Measurements from ENCODE around the gene NPW.

NPW gene

GRCh38 chr16:2026461-2027023 lies 7.0 kb downstream of the NPW start, which contains the start of gene NHERF2:
Gene NHERF2, plus strand, starts transcription at chr16:2026902. Its CDS starts 104 bp downstream, at chr16:2027006.
- peaks cover 12% of the 10 kb centered on the region for H3K27me3 ChIP-seq (replicated peaks; ENCODE audit: control insufficient read depth, insufficient read depth, low read length)
- no peak for TF ChIP-seq CTCF (IDR thresholded peaks at IDR 0.05; ENCODE audit: insufficient read depth, low read length, poor library complexity, severe bottlenecking)
- no peaks in the 10 kb centered on the region for H3K36me3 ChIP-seq (ENCODE audit: control insufficient read depth, insufficient read depth, low read length)
- H3K4me3 ChIP-seq (replicated peaks; ENCODE audit: low read depth, low read length): peak within 1 kb of the TSS; percentile 34
- DNase-seq (ENCODE audit: extremely low read depth, insufficient read length): peak; percentile 15

DNA sequence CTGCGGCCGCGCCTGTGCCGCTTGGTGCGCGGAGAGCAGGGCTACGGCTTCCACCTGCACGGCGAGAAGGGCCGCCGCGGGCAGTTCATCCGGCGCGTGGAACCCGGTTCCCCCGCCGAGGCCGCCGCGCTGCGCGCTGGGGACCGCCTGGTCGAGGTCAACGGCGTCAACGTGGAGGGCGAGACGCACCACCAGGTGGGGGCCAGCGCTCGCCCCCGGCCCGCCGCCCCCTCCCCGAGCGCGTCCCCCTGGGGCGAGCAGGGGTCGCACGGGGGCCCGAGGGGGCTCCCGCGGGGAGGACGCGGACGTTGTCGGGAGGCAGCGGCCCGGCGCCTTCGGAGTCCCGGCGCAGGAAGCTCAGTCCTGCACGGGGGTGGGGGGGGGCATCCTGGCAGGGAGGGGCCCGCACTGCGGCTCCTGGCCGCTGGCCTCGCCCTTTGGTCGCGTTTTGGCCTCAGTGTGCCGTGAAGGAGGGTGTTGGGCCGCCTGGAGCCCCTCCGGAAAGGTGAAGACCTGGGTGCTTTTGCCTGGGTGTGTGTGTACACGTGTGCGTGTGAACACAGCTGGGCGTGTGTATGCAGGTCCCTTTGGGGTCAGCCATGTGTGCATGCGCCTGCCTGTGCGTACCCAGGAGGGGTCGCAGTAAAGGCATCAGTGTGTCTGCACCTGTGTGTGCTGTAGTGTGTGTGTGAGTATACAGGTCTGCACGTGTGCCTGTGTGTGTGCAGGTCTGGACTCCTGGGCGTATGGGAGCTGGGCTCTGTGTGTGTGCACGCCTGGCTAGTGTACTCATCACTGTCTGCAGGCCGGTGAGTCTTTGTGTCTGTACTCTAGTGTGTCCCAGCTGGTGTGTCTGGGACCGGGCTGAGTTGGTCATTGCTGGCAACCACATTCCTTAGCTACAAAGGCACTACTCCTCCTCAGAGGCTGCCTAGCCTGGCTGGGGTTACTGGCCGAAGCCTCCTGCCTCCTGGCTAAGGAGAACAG lies 7.7 kb downstream of the NPW start:
- TF ChIP-seq CTCF (IDR thresholded peaks at IDR 0.05; ENCODE audit: insufficient read depth, low read length, poor library complexity, severe bottlenecking): no peak
- peak overlapping the region; percentile 34 for H3K4me3 ChIP-seq (replicated peaks; ENCODE audit: low read depth, low read length)
- peak; percentile 23 for DNase-seq (ENCODE audit: extremely low read depth, insufficient read length)

GRCh38 chr16:2028146-2028545 lies 8.6 kb downstream of the NPW start:
- no peak for DNase-seq (ENCODE audit: extremely low read depth, insufficient read length)
- H3K27me3 ChIP-seq (replicated peaks; ENCODE audit: control insufficient read depth, insufficient read depth, low read length): peaks cover 12% of the 10 kb centered on the region
- H3K36me3 ChIP-seq (ENCODE audit: control insufficient read depth, insufficient read depth, low read length): no peaks in the 10 kb centered on the region
- no peak for TF ChIP-seq CTCF (IDR thresholded peaks at IDR 0.05; ENCODE audit: insufficient read depth, low read length, poor library complexity, severe bottlenecking)
- H3K4me3 ChIP-seq (replicated peaks; ENCODE audit: low read depth, low read length): no peak overlapping the region

More for the DNA sequence above, 7.7 kb downstream of the NPW start:
- Histone ChIP-seq H3K36me3 (ENCODE audit: control insufficient read depth, insufficient read depth, low read length) (no peaks in the 10 kb centered on the region), H3K27me3 (replicated peaks; ENCODE audit: control insufficient read depth, insufficient read depth, low read length) (peaks cover 12% of the 10 kb centered on the region)

DNA sequence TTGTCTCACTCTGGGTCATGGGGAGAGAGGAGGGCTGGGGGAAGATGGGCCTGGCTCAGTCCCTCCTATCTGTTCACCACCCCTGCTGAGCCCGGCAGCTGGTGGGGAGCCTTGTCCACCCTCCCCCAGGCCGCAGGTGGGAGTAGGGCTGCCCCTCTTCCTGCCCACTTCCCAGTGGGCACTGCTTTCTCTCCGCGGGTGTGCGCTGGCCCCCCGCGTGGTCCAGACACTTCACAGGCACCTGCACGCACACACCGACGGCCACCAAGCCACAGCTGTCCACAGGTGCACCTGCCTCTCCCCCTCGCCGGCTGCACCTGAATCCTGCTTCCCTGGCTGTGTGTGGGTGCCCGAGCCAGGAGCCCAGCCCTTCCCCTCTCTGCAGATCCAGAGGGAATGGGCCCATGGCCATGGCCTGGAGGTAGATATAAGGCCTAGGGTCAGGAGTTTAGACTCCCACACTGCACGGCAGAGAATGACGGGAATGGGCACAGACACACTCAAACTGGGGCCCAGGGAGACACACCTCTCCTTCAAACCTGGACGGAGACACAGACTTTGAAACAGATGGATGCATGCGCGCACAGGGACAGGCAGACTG lies 9.1 kb downstream of the NPW start:
- DNase-seq (ENCODE audit: extremely low read depth, insufficient read length): no peak
- H3K27me3 ChIP-seq (replicated peaks; ENCODE audit: control insufficient read depth, insufficient read depth, low read length): peaks cover 12% of the 10 kb centered on the region
- no peak overlapping the region for H3K4me3 ChIP-seq (replicated peaks; ENCODE audit: low read depth, low read length)
- H3K36me3 ChIP-seq (ENCODE audit: control insufficient read depth, insufficient read depth, low read length): no peaks in the 10 kb centered on the region
- no peak for TF ChIP-seq CTCF (IDR thresholded peaks at IDR 0.05; ENCODE audit: insufficient read depth, low read length, poor library complexity, severe bottlenecking)

GRCh38 chr16:2029350-2029749 lies 9.8 kb downstream of the NPW start:
- H3K4me3 ChIP-seq (replicated peaks; ENCODE audit: low read depth, low read length): no peak overlapping the region
- DNase-seq (ENCODE audit: extremely low read depth, insufficient read length): no peak
- no peaks in the 10 kb centered on the region for H3K36me3 ChIP-seq (ENCODE audit: control insufficient read depth, insufficient read depth, low read length)
- no peak for TF ChIP-seq CTCF (IDR thresholded peaks at IDR 0.05; ENCODE audit: insufficient read depth, low read length, poor library complexity, severe bottlenecking)
- peaks cover 12% of the 10 kb centered on the region for H3K27me3 ChIP-seq (replicated peaks; ENCODE audit: control insufficient read depth, insufficient read depth, low read length)

Data from GM06990 (cell line).